SK-N-MC (cell line): ENCODE measurements around the gene MFSD8.

Source experiments
- EZH2 ChIP-seq: fragments of 200-600 bp; sonication (generic); IDR thresholded peaks from one replicate; pipeline ENCODE4 v1.6.1; 2017; ENCODE audit warnings: antibody characterized with exemption
- FOXP2 ChIP-seq: optimal IDR thresholded peaks from 2 replicates; pipeline ENCODE3; 2011; ENCODE audit warnings: mild to moderate bottlenecking, moderate library complexity; ENCODE audit not compliant: insufficient read depth; ENCODE audit errors: extremely low read length, control extremely low read depth
- POLR2AphosphoS5 ChIP-seq: IDR thresholded peaks from 2 replicates; pipeline ENCODE4 v1.6.1; 2012; ENCODE audit warnings: mild to moderate bottlenecking, low read depth, low read length, borderline replicate concordance

DNA sequence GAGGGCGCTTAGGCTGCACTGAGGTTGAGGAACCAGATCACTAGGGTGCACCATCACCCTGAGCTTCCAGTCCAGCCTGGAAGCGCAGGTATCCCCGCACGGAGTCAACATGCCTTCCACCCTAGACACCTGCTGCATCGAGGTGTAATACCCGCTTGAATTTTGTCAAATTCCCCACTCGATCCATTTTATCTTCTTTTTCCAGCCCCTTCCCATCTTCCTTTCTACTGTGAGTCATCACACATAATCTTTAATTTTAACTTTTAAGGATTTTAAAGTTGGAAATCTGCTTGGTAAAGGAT lies 83.5 kb downstream of the MFSD8 start:
- TF ChIP-seq EZH2: no peak
- TF ChIP-seq POLR2AphosphoS5: no peak
- TF ChIP-seq FOXP2: no peak
